G401.6 (cell line): ENCODE data around the gene ARRDC3.
A peak's percentile ranks its signal among the peaks of the same experiment; 100 is the strongest.
"Not testable (repeated sequence)": the region's sequence is repeated elsewhere in the genome, so short reads cannot be mapped to it uniquely, and the experiment has no call there.

Experiments used
- FAIRE-seq: peaks from 2 replicates; lab custom pipeline; 2012; peaks lifted over from hg19 to GRCh38; lab: Jason Lieb, UNC

Gene ARRDC3

GRCh38 chr5:91359962-91360609 lies 23.0 kb downstream of the ARRDC3 start:
- FAIRE-seq: peak; percentile 97

GRCh38 chr5:91357806-91358205 lies 25.3 kb downstream of the ARRDC3 start:
- no peak for FAIRE-seq

- no peak for FAIRE-seq
Measured at GRCh38 chr5:91357012-91357634, 26.0 kb downstream of the ARRDC3 start.

GRCh38 chr5:91354867-91355266 lies 28.2 kb downstream of the ARRDC3 start:
- FAIRE-seq: not testable (repeated sequence)

- no peak for FAIRE-seq
Measured at GRCh38 chr5:91352831-91353695, 30.1 kb downstream of the ARRDC3 start.

- FAIRE-seq: no peak
Measured at GRCh38 chr5:91345461-91345860, 37.7 kb downstream of the ARRDC3 start.

GRCh38 chr5:91344661-91345200 lies 38.4 kb downstream of the ARRDC3 start:
- not testable (repeated sequence) for FAIRE-seq

- FAIRE-seq: no peak
Measured at GRCh38 chr5:91343916-91344315, 39.2 kb downstream of the ARRDC3 start.

- not testable (repeated sequence) for FAIRE-seq
Measured at GRCh38 chr5:91342931-91343330, 40.2 kb downstream of the ARRDC3 start.

- no peak for FAIRE-seq
Measured at GRCh38 chr5:91341154-91341553, 42.0 kb downstream of the ARRDC3 start.

GRCh38 chr5:91340532-91340931 lies 42.6 kb downstream of the ARRDC3 start:
- no peak for FAIRE-seq

GRCh38 chr5:91339063-91339705 lies 43.9 kb downstream of the ARRDC3 start:
- FAIRE-seq: no peak

GRCh38 chr5:91332267-91333045 lies 50.7 kb downstream of the ARRDC3 start:
- FAIRE-seq: no peak

GRCh38 chr5:91331705-91332104 lies 51.4 kb downstream of the ARRDC3 start:
- no peak for FAIRE-seq

- FAIRE-seq: no peak
Measured at GRCh38 chr5:91329283-91329682, 53.8 kb downstream of the ARRDC3 start.

GRCh38 chr5:91328743-91329142 lies 54.4 kb downstream of the ARRDC3 start:
- FAIRE-seq: no peak

GRCh38 chr5:91322981-91323380 lies 60.1 kb downstream of the ARRDC3 start:
- not testable (repeated sequence) for FAIRE-seq

GRCh38 chr5:91319667-91320066 lies 63.5 kb downstream of the ARRDC3 start:
- FAIRE-seq: no peak

- FAIRE-seq: no peak
Measured at GRCh38 chr5:91318724-91319123, 64.4 kb downstream of the ARRDC3 start.
